GM18867 (cell line): Measurements from ENCODE around the gene AP5M1.
A peak's percentile ranks its signal among the peaks of the same experiment; 100 is the strongest.
"Not testable (repeated sequence)": the region's sequence is repeated elsewhere in the genome, so short reads cannot be mapped to it uniquely, and the experiment has no call there.

ENCODE experiments used
- ATAC-seq: cut with Tn5 transposase; IDR thresholded peaks from one replicate; pipeline ENCODE4 v1.9.1; 2021; ENCODE audit warnings: mild to moderate bottlenecking, moderate library complexity; ENCODE audit not compliant: unreplicated experiment

Gene AP5M1, protein sequence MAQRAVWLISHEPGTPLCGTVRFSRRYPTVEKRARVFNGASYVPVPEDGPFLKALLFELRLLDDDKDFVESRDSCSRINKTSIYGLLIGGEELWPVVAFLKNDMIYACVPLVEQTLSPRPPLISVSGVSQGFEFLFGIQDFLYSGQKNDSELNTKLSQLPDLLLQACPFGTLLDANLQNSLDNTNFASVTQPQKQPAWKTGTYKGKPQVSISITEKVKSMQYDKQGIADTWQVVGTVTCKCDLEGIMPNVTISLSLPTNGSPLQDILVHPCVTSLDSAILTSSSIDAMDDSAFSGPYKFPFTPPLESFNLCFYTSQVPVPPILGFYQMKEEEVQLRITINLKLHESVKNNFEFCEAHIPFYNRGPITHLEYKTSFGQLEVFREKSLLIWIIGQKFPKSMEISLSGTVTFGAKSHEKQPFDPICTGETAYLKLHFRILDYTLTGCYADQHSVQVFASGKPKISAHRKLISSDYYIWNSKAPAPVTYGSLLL

DNA sequence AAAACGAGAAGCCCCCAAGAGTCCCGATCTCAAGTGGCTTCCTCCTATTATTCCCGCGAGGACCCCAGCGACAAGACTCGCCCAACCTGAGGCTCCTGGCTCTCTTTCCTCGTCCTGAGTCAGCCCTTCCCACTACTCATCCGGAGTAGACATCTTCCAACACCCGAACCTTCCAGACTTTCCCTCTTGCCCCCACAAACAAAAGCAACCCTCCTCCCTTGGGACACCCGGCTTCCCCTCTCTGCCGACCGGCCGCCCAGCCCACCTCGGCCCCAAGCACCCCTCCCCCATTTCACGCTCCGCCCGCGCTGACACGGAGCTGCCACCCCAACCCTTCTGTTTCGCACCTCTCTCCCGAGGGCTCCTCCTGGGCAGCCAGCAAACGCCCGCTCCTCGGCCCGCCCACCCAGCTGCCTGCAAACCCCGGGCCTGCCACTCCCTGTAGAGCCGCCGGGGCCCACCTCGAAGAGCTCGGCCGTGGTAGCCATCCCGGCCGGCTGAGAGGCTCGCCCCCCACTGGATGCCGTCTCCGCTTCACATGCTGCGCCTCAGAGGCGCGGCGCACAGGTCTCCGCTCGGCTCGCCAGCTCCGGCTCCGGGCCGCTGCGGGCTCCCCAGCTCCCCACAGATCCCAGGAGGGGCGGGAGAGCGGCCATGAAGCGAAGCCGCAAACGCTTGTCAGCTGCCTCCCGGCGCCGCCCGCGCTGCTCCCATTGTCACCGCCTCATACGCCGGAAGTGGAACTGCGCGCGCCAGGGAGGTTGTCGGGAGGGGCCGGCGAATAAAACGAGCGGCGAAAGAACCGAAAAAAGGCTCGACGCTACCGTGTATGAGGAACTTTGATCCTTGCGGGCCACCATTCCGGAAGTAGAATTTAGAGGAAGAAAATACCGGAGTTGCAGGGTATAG is at the start of gene AP5M1, which contains the start of gene EXOC5:
TSS of gene AP5M1 (plus strand) at position 811 of the 909 bp plus-strand sequence. CDS start 344 bp downstream, outside the sequence.
TSS of gene EXOC5 (minus strand) at position 745 of the 909 bp plus-strand sequence. CDS start at position 488, 257 bp downstream.
- ATAC-seq = peak; percentile 88

DNA sequence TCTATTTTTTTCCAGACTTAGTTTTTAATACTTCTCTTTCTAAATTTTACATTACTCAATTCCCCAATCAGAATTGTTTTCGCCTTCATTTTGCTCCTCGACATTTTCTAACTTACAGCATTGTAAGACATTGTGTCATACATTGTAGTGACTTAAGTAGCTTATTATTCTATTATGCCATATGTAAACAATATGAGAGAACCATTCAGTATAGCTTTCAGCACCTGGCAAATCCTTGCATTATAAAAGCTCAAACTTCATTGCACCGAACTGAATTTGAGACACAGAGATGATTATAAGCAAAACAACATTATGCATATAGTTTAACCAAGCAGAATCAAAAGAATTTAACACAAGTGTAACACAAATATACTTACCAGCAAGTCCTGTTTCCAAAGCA is 46.8 kb upstream of the AP5M1 start:
- no peak for ATAC-seq

GRCh38 chr14:57227083-57227482 is 41.7 kb upstream of the AP5M1 start:
- ATAC-seq = peak; percentile 48

GRCh38 chr14:57228320-57228719 is 40.5 kb upstream of the AP5M1 start:
- not testable (repeated sequence) for ATAC-seq

DNA sequence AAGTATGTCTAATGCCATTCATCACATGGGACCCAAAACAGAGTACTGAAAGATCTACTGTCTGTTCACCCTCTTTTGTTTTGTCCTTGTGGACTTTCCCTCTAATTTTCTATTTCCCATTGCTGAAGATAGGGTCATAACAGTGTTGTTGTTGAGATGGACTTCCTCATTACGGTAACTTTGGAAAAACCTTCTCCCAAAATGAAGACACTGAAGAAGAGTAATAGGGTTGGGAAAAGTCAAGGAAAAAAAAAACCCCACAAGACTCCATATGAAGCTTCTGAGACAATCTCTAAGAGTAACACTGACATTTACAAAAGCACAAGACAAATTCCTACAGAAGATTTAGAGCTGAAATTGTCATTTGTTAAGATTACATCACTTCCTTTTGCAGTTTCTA is 36.8 kb upstream of the AP5M1 start:
- no peak for ATAC-seq

- ATAC-seq = not testable (repeated sequence)
These were observed 28.7 kb upstream of the AP5M1 start for GRCh38 chr14:57240115-57240514.

DNA sequence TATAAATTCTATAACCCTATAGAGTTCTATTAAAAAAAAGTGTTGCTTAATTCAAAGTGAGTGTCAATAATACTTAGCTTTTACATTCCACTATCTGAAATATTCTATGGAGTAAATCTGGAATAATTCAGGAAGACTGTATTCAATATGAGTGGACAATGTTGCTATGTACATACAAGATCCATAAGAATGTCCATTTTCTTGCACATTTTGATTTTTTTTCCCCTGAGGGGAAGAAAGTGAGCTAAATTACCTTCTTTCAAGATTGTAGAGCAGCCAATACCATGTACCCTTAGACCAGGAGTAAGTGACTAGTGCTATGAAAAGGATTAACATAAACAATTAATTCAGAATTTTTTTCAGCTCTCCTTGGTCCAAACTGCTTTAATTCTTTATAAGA is 25.5 kb upstream of the AP5M1 start:
- ATAC-seq = no peak

GRCh38 chr14:57244106-57244505 is 24.7 kb upstream of the AP5M1 start:
- no peak for ATAC-seq

DNA sequence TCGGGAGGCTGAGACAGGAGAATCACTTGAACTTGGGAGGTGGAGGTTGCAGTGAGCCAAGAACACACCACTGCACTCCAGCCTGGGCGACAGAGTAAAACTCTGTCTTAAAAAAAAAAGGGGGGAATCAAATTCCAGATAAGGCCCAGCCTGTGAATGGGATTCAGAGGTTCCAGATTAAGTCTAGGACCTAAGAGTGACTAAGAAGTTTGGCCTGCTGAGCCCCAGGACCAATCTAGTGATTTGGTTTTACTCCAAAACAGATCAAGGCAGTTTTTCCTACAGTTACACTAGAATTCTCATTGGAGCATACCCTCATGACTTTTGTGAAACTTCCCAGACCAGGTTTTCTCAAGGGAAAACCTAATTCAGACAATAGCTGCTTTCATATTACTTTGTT is 22.8 kb upstream of the AP5M1 start:
- ATAC-seq = no peak

DNA sequence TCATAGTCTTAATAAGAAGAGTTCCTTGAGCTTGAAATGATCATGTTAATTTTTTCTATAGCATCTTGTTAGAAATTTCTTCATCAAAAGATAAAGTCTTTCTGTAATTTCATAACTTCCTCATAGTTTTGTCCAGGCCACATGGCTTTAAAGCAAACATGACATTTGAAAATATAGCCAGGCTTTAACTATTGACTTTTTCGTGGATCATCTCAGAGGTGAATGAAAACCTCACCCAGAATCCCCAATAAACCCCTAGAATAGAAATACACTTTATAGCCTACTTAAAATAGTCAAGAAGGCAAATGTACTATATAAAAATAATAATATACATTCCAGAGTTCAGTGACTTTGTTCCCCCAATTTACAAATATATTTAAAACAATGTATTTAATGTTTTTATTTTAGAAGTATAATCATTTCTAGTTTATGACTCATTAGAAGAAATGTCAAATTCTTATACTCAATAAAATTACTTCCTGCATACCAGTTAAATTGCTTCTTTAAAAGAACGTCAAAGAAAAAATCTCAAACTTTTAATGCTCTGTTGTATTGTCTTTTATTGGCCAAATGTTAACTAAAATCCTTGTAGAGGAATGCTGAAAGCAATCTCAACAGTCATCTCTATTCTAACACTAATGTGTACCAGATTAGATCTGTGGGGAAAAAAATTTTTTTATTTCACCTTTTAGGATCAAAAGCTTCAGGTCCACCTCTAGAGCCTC is 21.7 kb upstream of the AP5M1 start:
- no peak for ATAC-seq

DNA sequence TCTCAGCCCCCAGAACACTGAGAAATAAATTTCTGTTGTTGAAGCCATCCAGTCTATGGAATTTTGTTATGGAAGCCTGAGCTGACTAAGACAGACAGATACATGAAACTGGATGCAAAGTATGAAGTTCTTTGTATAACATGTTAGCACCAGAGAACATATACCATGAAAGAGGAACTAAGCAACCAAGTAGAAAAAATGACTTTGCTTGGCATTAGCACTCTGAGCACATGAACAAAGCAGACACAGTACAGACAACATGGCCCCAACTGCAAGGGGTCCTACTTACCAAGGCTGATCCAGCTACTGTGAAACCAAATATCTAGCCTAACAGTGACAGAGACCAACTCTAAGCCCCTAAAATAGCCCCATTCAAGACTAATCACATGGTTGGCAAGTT is 13.9 kb upstream of the AP5M1 start:
- ATAC-seq = peak; percentile 87

DNA sequence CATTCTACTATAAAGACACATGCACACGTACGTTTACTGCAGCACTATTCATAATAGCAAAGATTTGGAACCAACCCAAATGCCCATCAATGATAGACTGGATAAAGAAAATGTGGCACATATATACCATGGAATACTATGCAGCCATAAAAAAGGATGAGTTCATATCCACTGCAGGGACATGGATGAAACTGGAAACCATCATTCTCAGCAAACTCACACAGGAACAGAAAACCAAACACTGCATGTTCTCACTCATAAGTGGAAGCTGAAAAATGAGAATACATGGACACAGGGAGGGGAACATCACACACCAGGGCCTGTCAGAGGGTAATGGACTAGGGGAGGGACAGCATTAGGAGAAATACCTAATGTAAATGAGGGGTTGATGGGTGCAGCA is 10.6 kb upstream of the AP5M1 start:
- ATAC-seq = not testable (repeated sequence)

- no peak for ATAC-seq
These were observed 9.1 kb upstream of the AP5M1 start for GRCh38 chr14:57259672-57260071.

- no peak for ATAC-seq
These were observed 7.2 kb upstream of the AP5M1 start for GRCh38 chr14:57261604-57262003.

GRCh38 chr14:57262117-57262516 is 6.7 kb upstream of the AP5M1 start:
- ATAC-seq = no peak

- no peak for ATAC-seq
These were observed 2.7 kb upstream of the AP5M1 start for GRCh38 chr14:57266065-57266464.

DNA sequence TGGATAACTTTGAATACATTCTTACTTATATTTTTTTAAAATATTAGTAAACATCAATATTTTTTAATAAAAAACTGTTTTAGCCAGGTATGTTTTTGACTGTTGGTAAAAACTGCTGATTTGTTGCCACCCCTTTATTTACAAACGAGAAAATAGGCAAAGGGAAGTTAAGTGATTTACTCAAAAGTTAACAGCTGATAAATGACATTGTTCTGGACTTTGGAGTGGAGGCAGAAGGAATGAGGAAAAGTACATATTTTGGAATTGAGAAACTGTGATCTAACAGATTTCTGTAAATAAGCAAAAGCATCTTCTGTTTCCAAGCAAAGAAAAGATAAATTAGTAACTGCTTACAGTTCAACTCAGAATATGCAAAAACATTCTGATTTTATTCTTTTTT is 4.5 kb downstream of the AP5M1 start:
- ATAC-seq = no peak

- no peak for ATAC-seq
These were observed 5.8 kb downstream of the AP5M1 start for GRCh38 chr14:57274551-57274950.

DNA sequence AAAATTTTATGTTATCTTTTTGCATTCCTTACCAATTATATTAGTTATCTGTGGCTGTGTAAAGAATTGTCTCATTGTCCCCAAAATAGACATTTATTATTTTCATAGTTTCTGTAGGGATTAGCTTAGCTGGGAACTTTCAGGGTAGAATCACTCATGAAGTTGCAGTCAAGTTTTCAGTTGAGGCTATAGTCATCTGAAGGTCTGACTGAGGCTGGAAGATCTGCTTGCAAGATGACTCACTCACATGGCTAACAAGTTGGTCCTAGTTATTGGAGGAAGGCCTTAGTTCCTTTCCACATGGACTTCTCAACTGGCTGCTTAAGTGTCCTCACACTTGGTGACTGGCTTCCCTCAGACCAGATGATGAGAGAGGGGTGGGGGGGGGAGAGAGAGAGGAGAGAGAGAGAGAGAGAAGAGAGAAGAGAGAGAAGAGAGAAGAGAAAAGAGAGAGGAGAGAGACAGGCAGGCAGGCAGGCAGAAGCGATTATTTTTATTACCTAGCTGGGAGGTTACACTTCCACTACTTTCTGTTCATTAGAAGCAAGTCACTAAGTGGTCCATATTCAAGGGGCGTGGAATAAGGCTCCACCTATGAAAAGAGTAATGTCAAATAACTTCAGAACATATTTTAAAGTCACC is 6.4 kb downstream of the AP5M1 start:
- no peak for ATAC-seq

DNA sequence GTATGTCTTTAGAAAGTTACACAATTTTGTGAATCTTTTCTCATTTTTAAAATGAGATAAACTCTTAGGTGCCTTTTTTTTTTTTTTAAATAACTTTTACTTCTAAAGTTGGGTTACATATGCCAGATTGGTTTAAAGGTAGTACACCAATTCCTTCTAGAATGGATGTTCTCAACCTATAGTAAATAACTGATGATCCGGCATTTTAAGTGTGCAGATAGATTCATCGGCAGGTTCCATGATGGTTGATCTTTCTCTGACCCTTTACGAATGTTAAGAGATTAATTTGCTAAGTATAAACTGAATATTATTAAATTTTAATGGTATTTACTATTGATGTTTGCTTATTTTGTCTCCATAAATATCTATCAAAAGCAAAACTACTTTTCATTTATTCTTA is 8.3 kb downstream of the AP5M1 start:
- no peak for ATAC-seq
